ENCODE data around the gene PHACTR3. TPM values are rescaled to one million over a fixed set of nuclear protein-coding genes. Genes with fewer than 3 reads are reported as not detected.

Gene PHACTR3
- total RNA-seq, 1 experiment from 2014 or later: not detected

DNA sequence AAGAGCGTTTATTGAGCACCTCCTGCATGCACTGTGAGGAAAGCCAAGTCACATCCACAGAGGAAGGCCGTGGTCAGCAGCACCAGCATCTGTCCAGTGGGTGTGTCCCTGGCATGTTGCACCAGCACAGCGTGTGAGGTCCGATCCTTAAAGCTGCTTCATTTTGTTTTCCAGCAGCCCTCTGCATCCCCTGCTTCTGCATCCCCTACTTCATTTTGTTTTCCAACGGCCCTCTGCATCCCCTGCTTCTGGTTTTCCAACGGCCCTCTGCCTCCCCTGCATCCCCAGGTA is 181.3 kb downstream of the PHACTR3 start:
- Histone ChIP-seq H3K79me2 (ENCODE audit: insufficient read depth, low read length) (no peaks in the 10 kb centered on the region), H3K23me2 (ENCODE audit: insufficient read length, low read depth, low read length, poor library complexity, severe bottlenecking) (no peaks in the 10 kb centered on the region), H3K9ac (ENCODE audit: extremely low read depth, insufficient read length, low read length) (no peak overlapping the region), H2BK120ac (ENCODE audit: low read depth, low read length, poor library complexity, severe bottlenecking) (no peak overlapping the region), H4K20me1 (ENCODE audit: control insufficient read depth, insufficient read depth, insufficient read length) (no peaks in the 10 kb centered on the region), H3K23ac (ENCODE audit: insufficient read length, low read depth, low read length) (no peak overlapping the region), H3K9me3 (ENCODE audit: control insufficient read depth, low read depth, low read length) (no peaks in the 10 kb centered on the region), H2BK20ac (ENCODE audit: low read depth, low read length, poor library complexity, severe bottlenecking) (no peak overlapping the region), H3K27me3 (ENCODE audit: insufficient read depth, low read length) (no peaks in the 10 kb centered on the region), H3T11ph (ENCODE audit: low read length) (no peak overlapping the region), H3K18ac (ENCODE audit: insufficient read length, low read depth, low read length) (no peak overlapping the region), H4K91ac (ENCODE audit: insufficient read length, low read depth, low read length) (no peak overlapping the region), H3K4me2 (ENCODE audit: insufficient read depth, insufficient read length, low read length) (no peak overlapping the region), H2AK5ac (ENCODE audit: insufficient read length, low read length) (no peak overlapping the region), H2AFZ (ENCODE audit: low read length) (no peak overlapping the region), H3K4me1 (ENCODE audit: insufficient read depth, low read length) (no peaks in the 10 kb centered on the region), H3K27ac (ENCODE audit: insufficient read length, low read depth, low read length) (no peak overlapping the region), H3K4ac (ENCODE audit: low read depth, low read length) (no peak overlapping the region), H4K5ac (ENCODE audit: insufficient read length, low read depth, low read length) (no peak overlapping the region), H2BK15ac (ENCODE audit: low read depth, low read length) (no peak overlapping the region), H4K8ac (replicated peaks; ENCODE audit: insufficient read length, low read depth, low read length) (no peak overlapping the region), H2BK5ac (ENCODE audit: insufficient read length, low read length) (no peak overlapping the region), H2BK12ac (ENCODE audit: insufficient read length, low read depth, low read length) (no peak overlapping the region), H3K79me1 (ENCODE audit: insufficient read depth, low read depth, low read length, poor library complexity, severe bottlenecking) (no peaks in the 10 kb centered on the region), H3K56ac (ENCODE audit: insufficient read length, low read depth, low read length) (no peak overlapping the region), H3K14ac (ENCODE audit: insufficient read depth, low read length) (no peak overlapping the region)
- peaks cover 0 to 7% of the 10 kb centered on the region in 2 experiments; a peak in 2 of 4 replicates for H3K4me1 Mint-ChIP-seq
- no peak overlapping the region for H3K4me3 Mint-ChIP-seq
- peaks cover 22% of the 10 kb centered on the region for H3K27me3 Mint-ChIP-seq (ENCODE audit: low read depth)
- no peaks in the 10 kb centered on the region for H3K36me3 Mint-ChIP-seq (ENCODE audit: insufficient read depth in 1 of 3, low read depth in 3 of 3)
- no peak overlapping the region for H3K27ac Mint-ChIP-seq
- peaks cover 0 to 21% of the 10 kb centered on the region in 2 experiments; a peak in 2 of 5 replicates for H3K9me3 Mint-ChIP-seq
- DNase-seq: no peak
- no CpG with 5 or more reads among the region's 6 CpGs for WGBS (ENCODE audit: extremely low coverage, insufficient read length, low lambda C conversion rate)
- no peak for TF ChIP-seq CTCF (conservative IDR thresholded peaks at IDR 0.05)

Data from H9 (cell line).